OCI-LY7 (cell line): ENCODE measurements around the gene LEO1.

Source experiments
- EZH2phosphoT487 ChIP-seq: fragments of 200-600 bp; sonication (generic); IDR thresholded peaks from 2 replicates; pipeline ENCODE4 v1.6.1; 2018; ENCODE audit warnings: low read depth, borderline replicate concordance, mild to moderate bottlenecking, mixed run types, antibody characterized with exemption, low read length, moderate library complexity, mixed read lengths
- TF ChIP-seq, protein P1 (sequence below): fragments of 200-600 bp; sonication (generic); conservative IDR thresholded peaks from 2 replicates; pipeline ENCODE4 v1.5.1; 2014; ENCODE audit warnings: mild to moderate bottlenecking, antibody characterized with exemption, low read length, moderate library complexity, mixed read lengths

DNA sequence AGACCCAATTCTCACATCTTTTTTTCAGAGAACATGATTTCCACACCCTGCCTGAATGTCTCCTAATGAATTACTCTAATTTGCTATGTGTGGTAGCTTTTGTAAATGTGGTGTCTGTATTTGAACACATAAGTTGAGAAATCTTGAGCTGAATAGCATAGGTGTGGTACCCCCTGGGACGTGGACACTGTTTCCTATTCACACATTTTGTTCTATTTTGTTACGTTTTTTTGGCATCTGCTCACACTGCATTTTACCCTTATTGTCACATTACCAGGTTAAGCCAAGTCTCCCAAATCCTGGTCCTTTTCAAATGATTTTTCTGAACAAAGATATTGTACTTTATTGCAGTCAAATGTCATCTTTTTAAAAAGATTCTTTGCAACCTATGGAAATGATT is 40.6 kb upstream of the LEO1 start:
- TF ChIP-seq, protein P1, sequence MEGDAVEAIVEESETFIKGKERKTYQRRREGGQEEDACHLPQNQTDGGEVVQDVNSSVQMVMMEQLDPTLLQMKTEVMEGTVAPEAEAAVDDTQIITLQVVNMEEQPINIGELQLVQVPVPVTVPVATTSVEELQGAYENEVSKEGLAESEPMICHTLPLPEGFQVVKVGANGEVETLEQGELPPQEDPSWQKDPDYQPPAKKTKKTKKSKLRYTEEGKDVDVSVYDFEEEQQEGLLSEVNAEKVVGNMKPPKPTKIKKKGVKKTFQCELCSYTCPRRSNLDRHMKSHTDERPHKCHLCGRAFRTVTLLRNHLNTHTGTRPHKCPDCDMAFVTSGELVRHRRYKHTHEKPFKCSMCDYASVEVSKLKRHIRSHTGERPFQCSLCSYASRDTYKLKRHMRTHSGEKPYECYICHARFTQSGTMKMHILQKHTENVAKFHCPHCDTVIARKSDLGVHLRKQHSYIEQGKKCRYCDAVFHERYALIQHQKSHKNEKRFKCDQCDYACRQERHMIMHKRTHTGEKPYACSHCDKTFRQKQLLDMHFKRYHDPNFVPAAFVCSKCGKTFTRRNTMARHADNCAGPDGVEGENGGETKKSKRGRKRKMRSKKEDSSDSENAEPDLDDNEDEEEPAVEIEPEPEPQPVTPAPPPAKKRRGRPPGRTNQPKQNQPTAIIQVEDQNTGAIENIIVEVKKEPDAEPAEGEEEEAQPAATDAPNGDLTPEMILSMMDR: no peak
- no peak for TF ChIP-seq EZH2phosphoT487
